ENCODE data around the gene MCAM. TPM values are rescaled to one million over a fixed set of nuclear protein-coding genes. Genes with fewer than 3 reads are reported as not detected.

The MCAM gene
- total RNA-seq, 1 experiment from 2014 or later = 38.8 TPM

DNA sequence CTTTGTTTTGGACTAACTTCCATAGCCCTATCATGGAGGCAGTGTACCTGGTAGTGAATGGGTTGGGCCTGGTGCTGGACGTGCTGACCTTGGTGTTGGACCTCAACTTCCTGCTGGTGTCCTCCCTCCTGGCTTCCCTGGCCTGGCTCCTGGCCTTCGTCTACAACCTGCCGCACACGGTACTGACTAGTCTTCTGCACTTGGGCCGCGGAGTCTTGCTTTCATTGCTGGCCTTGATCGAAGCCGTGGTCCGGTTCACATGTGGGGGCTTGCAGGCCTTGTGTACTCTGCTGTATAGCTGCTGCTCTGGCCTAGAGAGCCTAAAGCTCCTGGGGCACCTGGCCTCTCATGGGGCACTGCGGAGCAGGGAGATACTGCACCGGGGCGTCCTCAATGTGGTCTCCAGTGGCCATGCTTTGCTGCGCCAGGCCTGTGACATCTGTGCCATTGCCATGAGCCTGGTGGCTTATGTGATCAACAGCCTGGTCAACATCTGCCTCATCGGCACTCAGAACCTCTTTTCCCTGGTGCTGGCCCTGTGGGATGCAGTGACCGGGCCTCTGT, 18.2 kb upstream of the MCAM start:
- no TSS peak for BruUV-seq (replicated peaks)
- TF ChIP-seq EZH2 (IDR thresholded peaks at IDR 0.05; ENCODE audit: low read depth) = no peak
- TF ChIP-seq, protein P1, sequence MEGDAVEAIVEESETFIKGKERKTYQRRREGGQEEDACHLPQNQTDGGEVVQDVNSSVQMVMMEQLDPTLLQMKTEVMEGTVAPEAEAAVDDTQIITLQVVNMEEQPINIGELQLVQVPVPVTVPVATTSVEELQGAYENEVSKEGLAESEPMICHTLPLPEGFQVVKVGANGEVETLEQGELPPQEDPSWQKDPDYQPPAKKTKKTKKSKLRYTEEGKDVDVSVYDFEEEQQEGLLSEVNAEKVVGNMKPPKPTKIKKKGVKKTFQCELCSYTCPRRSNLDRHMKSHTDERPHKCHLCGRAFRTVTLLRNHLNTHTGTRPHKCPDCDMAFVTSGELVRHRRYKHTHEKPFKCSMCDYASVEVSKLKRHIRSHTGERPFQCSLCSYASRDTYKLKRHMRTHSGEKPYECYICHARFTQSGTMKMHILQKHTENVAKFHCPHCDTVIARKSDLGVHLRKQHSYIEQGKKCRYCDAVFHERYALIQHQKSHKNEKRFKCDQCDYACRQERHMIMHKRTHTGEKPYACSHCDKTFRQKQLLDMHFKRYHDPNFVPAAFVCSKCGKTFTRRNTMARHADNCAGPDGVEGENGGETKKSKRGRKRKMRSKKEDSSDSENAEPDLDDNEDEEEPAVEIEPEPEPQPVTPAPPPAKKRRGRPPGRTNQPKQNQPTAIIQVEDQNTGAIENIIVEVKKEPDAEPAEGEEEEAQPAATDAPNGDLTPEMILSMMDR (conservative IDR thresholded peaks at IDR 0.05) = no peak
- H3K36me3 ChIP-seq (ENCODE audit: low read depth) = no peaks in the 10 kb centered on the region
- H3K79me2 ChIP-seq (ENCODE audit: low read depth) = peaks cover 19% of the 10 kb centered on the region
- H2AFZ ChIP-seq = no peak overlapping the region; the same call in 1 of the 2 replicates
- peak overlapping the region; percentile 60; the same call in 1 of the 2 replicates for H3K27ac ChIP-seq
- intact Hi-C loops (cut with micrococcal nuclease; ENCODE audit: unreplicated experiment) = loop anchor here (5.0 kb wide), 1 partner anchor 408 kb away; the partner anchor contains the start of gene BCL9L
- peaks cover 25% of the 10 kb centered on the region; the same call in 1 of the 2 replicates for H3F3A ChIP-seq (ENCODE audit: insufficient read depth, low read depth)
- H3K4me1 ChIP-seq (replicated peaks; ENCODE audit: insufficient read depth) = peaks cover 16% of the 10 kb centered on the region
- ChIA-PET POLR2A (ENCODE audit: unreplicated experiment) (interaction anchor here (0.6 kb wide), 2 partner anchors 35 to 714 kb away, joined by 4 to 5 read pairs; no protein-coding TSS in a partner anchor), CTCF (interaction anchor here (0.6 to 1.1 kb wide), 2 partner anchors 12 to 645 kb away, joined by 3 read pairs; no protein-coding TSS in a partner anchor)
- H3K4me3 ChIP-seq = peak overlapping the region; percentile 69
- no peaks in the 10 kb centered on the region for H3K27me3 ChIP-seq (ENCODE audit: insufficient read depth, low read depth)
- peak overlapping the region; percentile 86 for H3K4me2 ChIP-seq
- H4K20me1 ChIP-seq (ENCODE audit: insufficient read depth) = no peaks in the 10 kb centered on the region
- H3K9me3 ChIP-seq (ENCODE audit: insufficient read depth, low read depth) = no peaks in the 10 kb centered on the region
- no peaks in the 10 kb centered on the region for H3K9me2 ChIP-seq (ENCODE audit: insufficient read depth)
- no peak for DNase-seq

DNA sequence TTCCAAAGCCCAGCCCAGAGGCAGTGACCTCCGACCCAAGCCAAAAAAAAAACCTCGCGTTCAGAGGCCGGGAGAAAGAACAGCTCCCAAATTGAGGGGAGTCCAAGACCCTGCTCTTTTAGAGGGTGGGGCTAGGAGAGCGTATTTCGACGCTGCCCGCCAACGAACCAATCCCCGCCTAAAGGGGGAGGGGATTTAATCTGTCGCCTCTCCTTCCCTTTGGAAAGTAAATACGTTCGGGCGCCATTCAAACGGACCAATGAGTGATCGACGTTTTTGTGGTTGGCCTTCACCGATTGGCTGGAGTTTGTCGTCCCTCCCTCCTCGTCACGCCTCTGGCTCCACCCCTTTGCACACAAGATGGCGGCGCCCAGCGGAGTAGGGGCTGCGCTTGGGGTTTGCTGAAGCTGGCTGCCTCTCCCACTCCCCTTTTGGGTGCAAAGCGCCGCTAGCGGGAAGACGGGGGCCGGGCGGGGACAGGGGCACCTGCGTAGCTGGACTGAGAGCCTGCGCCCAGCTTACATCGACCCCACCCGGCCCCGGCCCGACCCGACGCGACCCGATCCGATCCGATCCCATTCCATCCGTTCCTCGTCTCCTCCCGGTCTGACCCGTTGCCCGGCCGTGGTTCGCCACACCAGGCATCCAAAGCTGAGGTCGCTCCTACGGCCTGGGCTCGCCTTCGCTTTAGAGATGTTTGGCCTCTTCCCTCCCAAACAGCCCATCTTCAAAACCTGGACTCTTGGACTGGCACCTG, 17.4 kb upstream of the MCAM start, which contains the start of gene RNF26:
Gene RNF26, plus strand, starts transcription at position 354 of the 757 bp plus-strand sequence. CDS start 596 bp downstream, outside the sequence.
- intact Hi-C loops (cut with micrococcal nuclease; ENCODE audit: unreplicated experiment) = no loop called here
- H3K27ac ChIP-seq = peak within 1 kb of the TSS; percentile 60
- CTCF ChIA-PET = interaction anchor here (0.5 to 1.1 kb wide), 5 partner anchors 12 to 644 kb away, joined by 3 to 5 read pairs (median 3); no protein-coding TSS in a partner anchor
- H3K27me3 ChIP-seq (ENCODE audit: insufficient read depth, low read depth) = no peaks in the 10 kb centered on the region
- POLR2A ChIA-PET (ENCODE audit: unreplicated experiment) = interaction anchor here (0.6 to 0.7 kb wide), 3 partner anchors 19 to 242 kb away, joined by 4 to 5 read pairs (median 4); no protein-coding TSS in a partner anchor
- H2AFZ ChIP-seq = peak within 1 kb of the TSS; percentile 86
- TSS peak; percentile 47 for BruUV-seq (replicated peaks)
- no peaks in the 10 kb centered on the region for H4K20me1 ChIP-seq (ENCODE audit: insufficient read depth)
- peak; percentile 90 to 97 for DNase-seq
- H3K79me2 ChIP-seq (ENCODE audit: low read depth) = peaks cover 19% of the 10 kb centered on the region
- peak within 1 kb of the TSS; percentile 86 for H3K4me2 ChIP-seq
- TF ChIP-seq, protein P1 (conservative IDR thresholded peaks at IDR 0.05) = no peak
- TF ChIP-seq EZH2 (IDR thresholded peaks at IDR 0.05; ENCODE audit: low read depth) = no peak
- H3K9me3 ChIP-seq (ENCODE audit: insufficient read depth, low read depth) = no peaks in the 10 kb centered on the region
- no peaks in the 10 kb centered on the region for H3K9me2 ChIP-seq (ENCODE audit: insufficient read depth)
- H3K4me1 ChIP-seq (replicated peaks; ENCODE audit: insufficient read depth) = peaks cover 16% of the 10 kb centered on the region
- H3K4me3 ChIP-seq = peak within 1 kb of the TSS; percentile 69
- H3K36me3 ChIP-seq (ENCODE audit: low read depth) = no peaks in the 10 kb centered on the region
- peaks cover 25% of the 10 kb centered on the region; the same call in 1 of the 2 replicates for H3F3A ChIP-seq (ENCODE audit: insufficient read depth, low read depth)

DNA sequence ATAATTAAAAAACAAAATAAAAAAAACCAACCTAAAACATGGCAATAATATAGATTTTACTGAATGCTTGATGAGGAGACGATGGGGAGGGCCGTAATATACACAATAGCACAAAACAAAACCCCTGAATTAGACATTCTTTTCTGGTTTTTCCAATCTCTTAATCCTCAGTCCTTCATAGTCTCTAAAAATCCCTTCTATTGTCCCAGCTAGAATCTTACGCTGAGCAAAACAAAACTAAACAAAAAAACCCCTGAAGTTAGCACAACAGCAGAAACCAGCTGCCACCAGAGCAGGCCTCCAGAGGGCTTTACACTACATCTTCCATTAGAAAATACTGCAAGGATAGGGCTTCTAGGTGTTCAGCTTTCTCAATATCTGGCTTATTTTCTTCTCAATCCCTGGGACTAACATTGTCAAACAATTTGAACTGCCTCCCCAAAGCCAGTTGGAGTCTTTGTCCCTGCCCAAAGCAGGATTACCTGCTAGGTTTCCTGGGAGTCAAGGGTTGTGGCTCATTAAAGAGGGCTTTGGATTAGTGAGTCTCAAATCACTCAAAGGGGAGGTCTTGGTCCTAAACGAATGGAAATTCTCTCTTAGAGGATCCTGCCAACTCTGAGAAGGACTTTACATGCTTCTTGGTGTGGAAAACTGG, 15.3 kb upstream of the MCAM start:
- H3K4me1 ChIP-seq (replicated peaks; ENCODE audit: insufficient read depth) = peaks cover 10% of the 10 kb centered on the region
- H3K36me3 ChIP-seq (ENCODE audit: low read depth) = no peaks in the 10 kb centered on the region
- ChIA-PET CTCF (interaction anchor here (1.1 kb wide), 1 partner anchor 10 kb away, joined by 3 read pairs; no protein-coding TSS in a partner anchor), POLR2A (ENCODE audit: unreplicated experiment) (no interaction called here)
- intact Hi-C loops (cut with micrococcal nuclease; ENCODE audit: unreplicated experiment) = no loop called here
- H3K4me3 ChIP-seq = no peak overlapping the region
- no peaks in the 10 kb centered on the region for H3K9me2 ChIP-seq (ENCODE audit: insufficient read depth)
- peaks cover 8% of the 10 kb centered on the region; the same call in 1 of the 2 replicates for H3F3A ChIP-seq (ENCODE audit: insufficient read depth, low read depth)
- H2AFZ ChIP-seq = no peak overlapping the region
- H3K27ac ChIP-seq = no peak overlapping the region
- H3K4me2 ChIP-seq = no peak overlapping the region
- peaks cover 19% of the 10 kb centered on the region for H3K79me2 ChIP-seq (ENCODE audit: low read depth)
- TF ChIP-seq, protein P1 (conservative IDR thresholded peaks at IDR 0.05) = no peak
- TF ChIP-seq EZH2 (IDR thresholded peaks at IDR 0.05; ENCODE audit: low read depth) = no peak
- no peaks in the 10 kb centered on the region for H3K27me3 ChIP-seq (ENCODE audit: insufficient read depth, low read depth)
- no peak for DNase-seq
- no TSS peak for BruUV-seq (replicated peaks)
- no peaks in the 10 kb centered on the region for H3K9me3 ChIP-seq (ENCODE audit: insufficient read depth, low read depth)
- H4K20me1 ChIP-seq (ENCODE audit: insufficient read depth) = no peaks in the 10 kb centered on the region

All from PC-9 (cell line).